Myocyte (in vitro differentiated cells): ENCODE measurements around the gene BBX. TPM values are rescaled to one million over a fixed set of nuclear protein-coding genes. Genes with fewer than 3 reads are reported as not detected.
"Not testable (repeated sequence)": the region's sequence is repeated elsewhere in the genome, so short reads cannot be mapped to it uniquely, and the experiment has no call there.

Experiments used
- DNase-seq: peaks from one replicate; pipeline ENCODE4 v3.0.0-alpha.2; 2012; ENCODE audit warnings: low read depth
- total RNA-seq: library from RNA; depleted of rRNA; stranded (reverse); fragments of >200 nt; gene quantifications from 2 replicates; pipeline ENCODE4 v1.2.3, GENCODE V29; 2014

Gene BBX
- total RNA-seq, 1 donor from 2014 or later, result 46.5 TPM

- not testable (repeated sequence) for DNase-seq
These were observed 312.2 kb downstream of the BBX start for GRCh38 chr3:107835001-107835400.

DNA sequence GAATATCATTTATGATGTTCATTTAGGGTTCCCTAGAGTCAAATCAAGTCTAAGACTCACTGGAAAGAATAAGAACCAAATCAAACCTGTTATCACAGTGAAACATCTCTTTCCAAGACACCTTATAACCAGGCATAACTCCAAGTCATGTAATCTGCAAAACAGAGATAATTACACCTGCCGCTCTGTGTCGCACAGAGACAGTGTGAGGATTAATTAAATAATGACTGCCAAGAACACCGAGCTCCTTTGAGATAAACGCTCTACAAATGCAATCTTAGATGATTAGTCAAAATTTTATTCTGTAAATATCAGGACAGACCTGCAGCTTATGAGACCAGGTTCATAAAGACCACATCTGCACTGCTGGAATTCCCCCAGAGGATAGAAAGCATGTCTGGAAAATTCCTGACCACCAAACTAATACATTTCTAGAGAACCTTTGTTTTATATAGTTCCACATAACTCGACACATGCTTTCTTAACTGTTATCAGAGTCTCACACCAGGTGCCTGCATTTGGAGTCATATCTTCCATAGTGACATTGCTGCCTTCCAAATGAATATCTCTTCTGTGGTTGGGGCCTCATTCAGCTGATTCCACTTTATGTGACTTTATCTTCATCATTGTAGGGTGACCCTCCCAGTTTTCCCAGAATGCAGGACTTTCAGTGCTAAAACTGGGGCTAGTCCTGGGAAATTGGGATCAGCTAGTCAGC, 315.3 kb downstream of the BBX start:
- no peak for DNase-seq

DNA sequence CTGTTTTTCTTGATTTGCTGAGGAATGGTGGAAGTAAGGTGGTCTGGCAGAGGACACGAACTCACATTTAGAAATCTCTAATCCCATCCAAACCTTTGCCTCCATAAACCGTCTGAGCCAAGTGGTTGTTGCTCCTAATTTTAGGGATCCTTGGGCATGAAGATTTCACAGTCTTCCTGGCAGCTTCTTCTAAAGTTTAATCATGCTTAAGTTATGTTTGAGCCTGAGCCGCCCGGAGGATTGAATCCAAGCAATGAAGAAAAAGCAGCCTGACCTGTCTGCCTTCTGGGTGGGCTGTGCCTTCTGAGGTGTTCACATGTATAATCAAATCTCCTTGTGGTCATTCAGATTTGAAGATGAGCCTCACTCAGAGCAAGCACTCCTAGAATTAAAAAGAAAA, 319.1 kb downstream of the BBX start:
- DNase-seq, result no peak

- no peak for DNase-seq
These were observed 320.2 kb downstream of the BBX start for GRCh38 chr3:107842940-107843339.

DNA sequence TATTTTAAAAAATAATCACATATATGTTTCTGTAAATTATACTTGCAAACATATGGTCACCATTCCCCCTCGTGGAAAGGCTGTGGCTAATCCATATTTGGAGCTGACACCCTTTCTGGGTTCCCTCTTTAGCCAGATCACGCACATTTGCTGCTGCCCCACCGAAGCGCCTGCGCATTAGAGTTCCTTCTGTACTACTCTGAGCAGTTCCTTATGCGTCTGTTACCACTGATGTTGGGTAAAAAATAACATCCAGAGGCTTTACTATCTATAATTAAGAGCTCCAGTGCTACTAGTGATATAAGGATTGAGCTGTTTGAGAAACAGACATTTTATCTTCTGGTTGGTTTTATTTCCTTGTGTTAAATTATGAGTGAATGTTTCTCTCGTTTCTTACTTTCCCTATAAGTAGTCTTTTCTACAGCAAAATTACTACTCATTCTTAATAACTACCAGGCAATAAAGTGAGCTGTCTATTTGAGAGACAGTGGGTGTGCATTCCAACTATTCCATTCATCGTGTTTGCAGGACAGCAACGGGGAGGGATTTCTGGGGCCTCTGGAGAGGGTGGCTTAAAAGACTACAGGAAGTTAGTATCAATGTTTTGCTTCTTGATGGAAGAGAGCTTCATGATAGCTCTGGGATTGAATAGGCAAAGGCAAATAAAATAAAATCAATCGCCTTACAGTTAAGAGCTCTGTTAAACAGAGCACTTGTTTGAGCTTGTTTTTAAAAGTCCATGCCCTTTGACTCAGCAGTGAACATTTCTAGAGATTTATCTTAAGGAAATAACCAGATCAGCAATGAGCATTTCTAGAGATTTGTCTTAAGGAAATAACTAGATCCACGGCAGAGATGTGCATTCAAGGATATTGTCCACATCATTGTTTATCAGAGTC, 322.9 kb downstream of the BBX start:
- DNase-seq, result peak; percentile 6

- peak; percentile 68 for DNase-seq
These were observed 323.6 kb downstream of the BBX start for GRCh38 chr3:107846279-107846852.

GRCh38 chr3:107847791-107848190, 325.0 kb downstream of the BBX start:
- peak; percentile 56 for DNase-seq

GRCh38 chr3:107848351-107848915, 325.7 kb downstream of the BBX start:
- peak; percentile 13 for DNase-seq

DNA sequence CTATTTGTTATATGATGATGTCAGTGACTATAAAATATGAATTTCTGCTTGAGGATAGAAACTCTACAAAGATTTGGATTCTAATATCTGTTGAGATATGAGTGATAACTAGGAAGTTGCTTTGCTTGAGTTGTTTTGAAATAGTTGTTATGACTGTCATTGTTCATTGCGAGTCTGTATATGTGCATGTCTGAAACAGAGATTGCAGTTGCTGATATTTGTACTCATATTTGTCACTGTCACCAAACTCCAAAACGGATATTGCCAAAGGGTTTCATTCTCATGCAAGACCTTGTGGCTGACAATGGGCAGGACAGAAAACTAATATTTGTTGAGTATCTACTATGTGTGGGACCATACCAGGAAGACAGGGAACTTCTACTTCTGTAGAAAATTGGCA, 327.9 kb downstream of the BBX start:
- DNase-seq, result no peak

DNA sequence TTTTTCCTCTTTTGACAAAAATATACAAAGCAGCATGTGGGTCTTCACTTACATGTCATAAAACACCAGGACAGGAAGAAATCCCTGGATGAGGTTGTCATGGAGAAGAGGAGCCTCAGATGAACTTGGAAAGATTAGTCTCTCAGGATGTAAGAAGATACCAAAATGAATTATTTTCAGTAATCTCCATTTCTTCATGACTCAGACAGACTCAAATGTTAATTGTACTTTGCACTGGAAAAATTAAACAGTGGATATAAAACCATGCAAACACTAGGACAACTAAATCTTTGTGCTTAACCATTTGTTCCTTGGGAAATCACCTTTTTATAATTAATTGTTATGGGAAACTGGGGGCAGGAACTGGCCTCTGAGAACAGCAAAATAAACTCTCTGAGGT, 331.1 kb downstream of the BBX start:
- peak; percentile 3 for DNase-seq

GRCh38 chr3:107854733-107855132, 332.0 kb downstream of the BBX start:
- DNase-seq, result no peak

DNA sequence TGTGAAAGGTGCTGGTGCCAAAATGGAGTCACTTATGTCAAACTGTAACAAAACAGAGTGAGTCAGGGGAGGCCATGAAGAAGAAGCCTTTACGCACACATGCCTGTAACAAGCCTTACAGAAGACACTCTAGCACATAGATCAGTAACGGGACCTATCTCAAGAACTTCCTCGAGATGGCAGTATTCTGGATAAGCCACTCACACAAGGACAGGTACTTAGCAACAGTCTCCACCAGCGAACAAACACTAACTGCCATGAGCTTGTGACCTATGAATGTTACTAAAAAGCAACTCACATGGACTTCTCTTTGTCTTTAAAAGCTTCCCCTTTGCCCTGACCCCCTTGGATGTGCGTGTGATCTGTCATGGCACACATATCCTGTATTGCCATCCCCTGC, 332.9 kb downstream of the BBX start:
- DNase-seq, result no peak

GRCh38 chr3:107857854-107858253, 335.1 kb downstream of the BBX start:
- no peak for DNase-seq

GRCh38 chr3:107858876-107859275, 336.1 kb downstream of the BBX start:
- DNase-seq, result no peak

Other genes with a start within 250 kb of the BBX start
- gene CCDC54, start 145.5 kb upstream of the BBX start, total RNA-seq, result not detected in 2 replicates